H1 (cell line): Measurements from ENCODE around the gene RECK. TPM values are rescaled to one million over a fixed set of nuclear protein-coding genes. Genes with fewer than 3 reads are reported as not detected.

ENCODE experiments used
- CTCF ChIA-PET: fragments of 300-600 bp; sonication (Branson Sonifier 250); formaldehyde crosslinking; loops from one replicate; lab custom pipeline; 2021; ENCODE audit not compliant: partially characterized antibody; lab: Charles Lee
- POLR2A ChIA-PET: fragments of 300-600 bp; sonication (Branson Sonifier 250); formaldehyde crosslinking; loops from one replicate; lab custom pipeline; 2021; ENCODE audit warnings: inconsistent platforms; ENCODE audit not compliant: partially characterized antibody; lab: Charles Lee
- DNase-seq, 2 experiments: peaks; one replicate each; pipeline versions ENCODE4 v3.0.0 to v3.0.0-alpha.2; 2010 to 2022; ENCODE audit warnings: low spot score in 2 of 2, low read depth in 1 of 2, mixed read lengths in 1 of 2
- FAIRE-seq: peaks from 2 replicates; lab custom pipeline; 2011; peaks lifted over from hg19 to GRCh38; lab: Jason Lieb, UNC
- H2AFZ ChIP-seq: 2 replicates; pipeline ENCODE4 v1.8.1; 2012; ENCODE audit warnings: low read length, inconsistent platforms
- H2AK5ac ChIP-seq: 2 replicates; pipeline ENCODE4 v1.6.1; 2013; ENCODE audit warnings: low read depth, low read length
- H2BK120ac ChIP-seq: replicated peaks from 2 replicates; pipeline ENCODE3; 2013; ENCODE audit warnings: low read depth, low read length, inconsistent platforms
- H2BK12ac ChIP-seq: 2 replicates; pipeline ENCODE4 v1.6.1; 2013; ENCODE audit warnings: low read depth, low read length
- H2BK15ac ChIP-seq: 2 replicates; pipeline ENCODE4 v1.6.1; 2013; ENCODE audit warnings: low read length
- H2BK20ac ChIP-seq: 2 replicates; pipeline ENCODE4 v1.6.1; 2013; ENCODE audit warnings: low read length
- H2BK5ac ChIP-seq: 2 replicates; pipeline ENCODE4 v1.6.1; 2013; ENCODE audit warnings: low read depth, low read length
- H3K14ac ChIP-seq: 2 replicates; pipeline ENCODE4 v1.6.1; 2013; ENCODE audit warnings: inconsistent platforms; ENCODE audit not compliant: insufficient read length
- H3K18ac ChIP-seq: 2 replicates; pipeline ENCODE4 v1.6.1; 2013; ENCODE audit warnings: low read length; ENCODE audit errors: extremely low read depth
- H3K23ac ChIP-seq: 2 replicates; pipeline ENCODE4 v1.6.1; 2013; ENCODE audit warnings: inconsistent platforms; ENCODE audit not compliant: insufficient read length
- H3K23me2 ChIP-seq: 2 replicates; pipeline ENCODE4 v1.6.1; 2013; ENCODE audit warnings: low read depth, low read length
- H3K27ac ChIP-seq: 2 replicates; pipeline ENCODE4 v1.6.1; 2011; ENCODE audit warnings: low read depth, low read length, inconsistent platforms
- H3K27me3 ChIP-seq, 4 experiments: replicated peaks in 1 of 4; 1 replicate in 1 of 4; 2 replicates in 3 of 4; pipeline versions ENCODE4 v1.6.1 to v1.8.1; 2011 to 2013; ENCODE audit warnings: low read length in 3 of 4, mild to moderate bottlenecking in 3 of 4, inconsistent platforms in 2 of 4, mixed read lengths in 2 of 4, moderate library complexity in 1 of 4; ENCODE audit not compliant: control insufficient read depth in 3 of 4, insufficient read depth in 3 of 4; ENCODE audit errors: extremely low read depth in 1 of 4
- H3K36me3 ChIP-seq, 4 experiments: 2 replicates each; pipeline versions ENCODE4 v1.6.1 to v1.8.1; 2011 to 2013; ENCODE audit warnings: mild to moderate bottlenecking in 4 of 4, low read length in 3 of 4, moderate library complexity in 2 of 4, control low read depth in 1 of 4, inconsistent platforms in 1 of 4; ENCODE audit not compliant: insufficient read depth in 4 of 4, control insufficient read depth in 2 of 4
- H3K4ac ChIP-seq: replicated peaks from 2 replicates; pipeline ENCODE3; 2013; ENCODE audit warnings: low read length, low read depth, mixed read lengths, inconsistent platforms; ENCODE audit not compliant: insufficient read length
- H3K4me1 ChIP-seq, 4 experiments: replicated peaks in 1 of 4; 1 replicate in 1 of 4; 2 replicates in 3 of 4; pipeline versions ENCODE4 v1.6.1 to v1.8.1; 2011 to 2013; ENCODE audit warnings: low read length in 3 of 4, inconsistent platforms in 2 of 4, mixed read lengths in 1 of 4; ENCODE audit not compliant: insufficient read depth in 4 of 4, control insufficient read depth in 3 of 4
- H3K4me2 ChIP-seq, 2 experiments: 2 replicates each; pipeline versions ENCODE4 v1.6.1 to v1.8.1; 2011 to 2013; ENCODE audit warnings: low read depth in 2 of 2, low read length in 2 of 2, control low read depth in 1 of 2, inconsistent platforms in 1 of 2, mild to moderate bottlenecking in 1 of 2; ENCODE audit not compliant: insufficient read depth in 1 of 2
- H3K4me3 ChIP-seq, 4 experiments: fragments of 200-600, 300-600 bp in 1 of 4; sonication (generic), shearing (Covaris generic), sonication (Bioruptor Twin) in 1 of 4; 2 replicates each; pipeline versions ENCODE4 v1.5.1 to v1.8.1; 2011 to 2016; ENCODE audit warnings: low read length in 4 of 4, low read depth in 3 of 4, control low read depth in 2 of 4, inconsistent platforms in 2 of 4, mild to moderate bottlenecking in 2 of 4, mixed read lengths in 1 of 4, moderate library complexity in 1 of 4; ENCODE audit not compliant: insufficient read depth in 2 of 4; ENCODE audit errors: extremely low read depth in 1 of 4
- H3K56ac ChIP-seq: replicated peaks from 2 replicates; pipeline ENCODE3; 2013; ENCODE audit warnings: low read depth, mild to moderate bottlenecking, mixed read lengths, low read length, inconsistent platforms; ENCODE audit not compliant: insufficient read length
- H3K79me1 ChIP-seq: 2 replicates; pipeline ENCODE4 v1.6.1; 2013; ENCODE audit warnings: low read depth, low read length, control low read depth
- H3K79me2 ChIP-seq, 2 experiments: 2 replicates each; pipeline versions ENCODE4 v1.6.1 to v1.8.1; 2012 to 2013; ENCODE audit warnings: low read length in 2 of 2, mild to moderate bottlenecking in 2 of 2, inconsistent platforms in 1 of 2; ENCODE audit not compliant: insufficient read depth in 2 of 2, control insufficient read depth in 1 of 2
- H3K9ac ChIP-seq, 4 experiments: replicated peaks in 1 of 4; 1 replicate in 1 of 4; 2 replicates in 3 of 4; pipeline versions ENCODE4 v1.6.1 to v1.8.1; 2011 to 2013; ENCODE audit warnings: low read depth in 3 of 4, low read length in 3 of 4, control low read depth in 2 of 4, mild to moderate bottlenecking in 2 of 4, moderate library complexity in 2 of 4, inconsistent platforms in 1 of 4; ENCODE audit errors: extremely low read depth in 1 of 4
- H3K9me3 ChIP-seq, 2 experiments: 2 replicates each; pipeline versions ENCODE4 v1.6.1 to v1.8.1; 2012 to 2013; ENCODE audit warnings: mild to moderate bottlenecking in 2 of 2, moderate library complexity in 2 of 2, control low read depth in 1 of 2, inconsistent platforms in 1 of 2, low read depth in 1 of 2, low read length in 1 of 2, mixed read lengths in 1 of 2; ENCODE audit not compliant: insufficient read depth in 2 of 2
- H4K20me1 ChIP-seq, 2 experiments: replicated peaks in 1 of 2; 2 replicates each; pipeline versions ENCODE3 to v1.8.1; 2011 to 2013; ENCODE audit warnings: inconsistent platforms in 2 of 2, low read length in 2 of 2, mild to moderate bottlenecking in 1 of 2; ENCODE audit not compliant: insufficient read depth in 2 of 2, control insufficient read depth in 1 of 2
- H4K5ac ChIP-seq: 2 replicates; pipeline ENCODE4 v1.6.1; 2013; ENCODE audit warnings: low read length, low read depth, mixed read lengths, inconsistent platforms; ENCODE audit not compliant: insufficient read length
- H4K8ac ChIP-seq: 2 replicates; pipeline ENCODE4 v1.8.0; 2013; ENCODE audit warnings: mild to moderate bottlenecking, moderate library complexity, low read length, inconsistent platforms; ENCODE audit not compliant: insufficient read depth; ENCODE audit errors: extremely low read depth
- H4K91ac ChIP-seq: replicated peaks from 2 replicates; pipeline ENCODE3; 2013; ENCODE audit warnings: low read length, mixed read lengths, inconsistent platforms; ENCODE audit not compliant: insufficient read length
- CBX8 ChIP-seq: fragments of 300-800, 300-1000 bp; sonication (generic); IDR thresholded peaks from 2 replicates; pipeline ENCODE4 v1.7.1; 2016; ENCODE audit warnings: low read depth, low read length, borderline replicate concordance
- CHD1 ChIP-seq: IDR thresholded peaks from 2 replicates; pipeline ENCODE4 v1.6.1; 2012; ENCODE audit warnings: low read depth, low read length, improper control_type of control experiment
- GABPA ChIP-seq: IDR thresholded peaks from 2 replicates; pipeline ENCODE4 v1.6.1; 2011; ENCODE audit warnings: mild to moderate bottlenecking, low read length, moderate library complexity, borderline replicate concordance; ENCODE audit not compliant: insufficient read depth
- HDAC2 ChIP-seq, 2 experiments: fragments of 300-600 bp in 1 of 2; sonication (generic) in 1 of 2; IDR thresholded peaks; 2 replicates each; pipeline ENCODE4 v1.6.1; 2011 to 2012; ENCODE audit warnings: low read depth in 2 of 2, low read length in 2 of 2, mild to moderate bottlenecking in 2 of 2, moderate library complexity in 2 of 2, borderline replicate concordance in 1 of 2, inconsistent platforms in 1 of 2
- KDM5A ChIP-seq: fragments of 200-600 bp; IDR thresholded peaks from 2 replicates; pipeline ENCODE4 v1.7.1; 2012; ENCODE audit warnings: mild to moderate bottlenecking, low read length, inconsistent platforms, mixed read lengths
- MAFK ChIP-seq: IDR thresholded peaks from 2 replicates; pipeline ENCODE4 v1.6.1; 2012; ENCODE audit warnings: low read depth, mild to moderate bottlenecking, improper control_type of control experiment, low read length
- PHF8 ChIP-seq: fragments of 200-600 bp; sonication (generic); conservative IDR thresholded peaks from 2 replicates; pipeline ENCODE4 v1.7.1; 2012; ENCODE audit warnings: low read depth, mild to moderate bottlenecking, inconsistent platforms, low read length, moderate library complexity
- RBBP5 ChIP-seq: IDR thresholded peaks from 2 replicates; pipeline ENCODE4 v1.7.1; 2012; ENCODE audit warnings: low read depth, mild to moderate bottlenecking, inconsistent platforms, low read length, moderate library complexity, borderline replicate concordance
- SIN3A ChIP-seq, 2 experiments: IDR thresholded peaks in 1 of 2; conservative IDR thresholded peaks in 1 of 2; 2 replicates each; pipeline ENCODE4 v1.6.1; 2011 to 2012; ENCODE audit warnings: low read length in 2 of 2, improper control_type of control experiment in 1 of 2, low read depth in 1 of 2, mild to moderate bottlenecking in 1 of 2
- SIRT6 ChIP-seq: IDR thresholded peaks from one replicate; pipeline ENCODE4 v1.7.1; 2012; ENCODE audit warnings: low read length, inconsistent platforms
- TAF7 ChIP-seq: optimal IDR thresholded peaks from 2 replicates; pipeline ENCODE3; 2011; ENCODE audit warnings: low read depth, mild to moderate bottlenecking, inconsistent platforms, low read length, moderate library complexity, borderline replicate concordance
- YY1 ChIP-seq: IDR thresholded peaks from 2 replicates; pipeline ENCODE4 v1.6.1; 2011; ENCODE audit warnings: low read depth, mild to moderate bottlenecking, low read length
- WGBS, 2 experiments: shearing (Covaris generic) in 1 of 2; methylation state at CpG; one replicate each; pipeline versions ENCODE4 v1.1.6 to v1.1.7; 2013 to 2015; ENCODE audit warnings: low lambda C conversion rate in 2 of 2, mixed read lengths in 2 of 2, inconsistent platforms in 1 of 2, low coverage in 1 of 2, missing lambda C conversion rate in 1 of 2; ENCODE audit not compliant: insufficient replicate concordance in 2 of 2, insufficient coverage in 1 of 2, insufficient read length in 1 of 2; ENCODE audit errors: extremely low coverage in 1 of 2, missing lambda C conversion rate in 1 of 2; 5-methylcytosine and 5-hydroxymethylcytosine counted together
- polyA plus RNA-seq, 7 experiments: library from polyadenylated mRNA; depleted of rRNA in 3 of 7; stranded (reverse) in 5 of 7; unstranded in 2 of 7; fragments of >200 nt in 5 of 7; fragments of 200-250 nt in 2 of 7; gene quantifications; 1 replicate in 5 of 7; 2 replicates in 1 of 7; 4 replicates in 1 of 7; pipeline versions ENCODE4 v1.2.1 to v1.2.3, GENCODE V29; 2011 to 2013; ENCODE audit warnings: missing spikeins in 2 of 7, mixed read lengths in 2 of 7
- total RNA-seq: library from RNA; stranded (reverse); fragmentation: NEBNext Ultra II Directional; extraction: Animal tissue kit (Norgen Biotek cat#: 25700); gene quantifications from 2 replicates; pipeline ENCODE4 v1.2.1, GENCODE V29; 2021
- TF ChIP-seq, protein P1 (sequence below): IDR thresholded peaks from 2 replicates; pipeline ENCODE4 v1.6.1; 2011; ENCODE audit warnings: low read length, improper control_type of control experiment

The RECK gene
- total and polyA plus RNA-seq, 2 of the 8 experiments (the other 6 are each of a cell fraction or from before 2014, with no cell fraction given): 5.4 to 9.8 TPM

DNA sequence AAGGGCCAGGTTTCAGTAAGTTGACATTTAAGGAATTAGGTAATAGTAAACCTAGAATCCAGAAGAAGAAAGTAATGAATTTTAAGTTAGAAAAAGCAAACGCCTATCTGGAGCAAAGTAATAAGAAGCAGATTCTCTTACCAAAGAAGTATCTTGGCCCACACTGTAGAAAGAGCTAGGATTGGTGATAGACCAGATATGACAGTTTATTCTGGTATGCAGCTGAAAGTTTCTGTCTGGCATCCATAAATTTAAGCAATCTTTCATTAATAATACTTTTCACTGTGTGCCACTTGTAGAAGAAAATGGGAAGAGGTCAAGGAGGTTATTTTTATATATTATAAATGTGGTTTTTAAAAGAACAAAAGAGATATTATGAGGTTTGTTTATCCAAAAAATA, 3.0 kb downstream of the RECK start:
- H3K27ac ChIP-seq: no peak overlapping the region
- no peaks in the 10 kb centered on the region for H3K27me3 ChIP-seq
- H2BK20ac ChIP-seq: no peak overlapping the region
- no peak overlapping the region for H3K4me3 ChIP-seq
- no peak overlapping the region for H4K5ac ChIP-seq
- peaks cover 3% of the 10 kb centered on the region for H3K79me1 ChIP-seq
- H3K23ac ChIP-seq: no peak overlapping the region
- no peak overlapping the region for H4K91ac ChIP-seq
- FAIRE-seq: no peak
- H3K4me2 ChIP-seq: no peak overlapping the region
- H3K14ac ChIP-seq: no peak overlapping the region
- H3K23me2 ChIP-seq: peaks cover 10% of the 10 kb centered on the region
- H2BK5ac ChIP-seq: no peak overlapping the region
- no peaks in the 10 kb centered on the region for H3K9me3 ChIP-seq
- no peak for DNase-seq
- no peak overlapping the region for H4K8ac ChIP-seq
- no peak overlapping the region for H3K18ac ChIP-seq
- WGBS, 2 experiments: 96% methylated on average over 1 of the region's 1 CpG; no CpG with 5 or more reads in 1 of the 2 experiments
- H4K20me1 ChIP-seq: peaks cover 0 to 3% of the 10 kb centered on the region in 2 experiments
- no peak overlapping the region for H3K9ac ChIP-seq
- no peaks in the 10 kb centered on the region for H3K36me3 ChIP-seq
- CTCF ChIA-PET: no interaction called here
- H2AK5ac ChIP-seq: no peak overlapping the region
- H3K79me2 ChIP-seq: peaks cover 3 to 54% of the 10 kb centered on the region in 2 experiments
- H2BK12ac ChIP-seq: no peak overlapping the region
- H3K56ac ChIP-seq: no peak overlapping the region
- peaks cover 0 to 4% (median 0%) of the 10 kb centered on the region in 4 experiments; a peak in 3 of 7 replicates for H3K4me1 ChIP-seq
- H2AFZ ChIP-seq: no peak overlapping the region
- no peak overlapping the region for H3K4ac ChIP-seq
- POLR2A ChIA-PET: interaction anchor here (0.7 to 1.9 kb wide), 3 partner anchors 108 to 171 kb away, joined by 3 to 6 read pairs (median 3); partner anchors contain the start of gene CLTA
- H2BK120ac ChIP-seq: no peak overlapping the region
- no peak overlapping the region for H2BK15ac ChIP-seq
- TF ChIP-seq MAFK: no peak
- no peak for TF ChIP-seq SIRT6
- no peak for TF ChIP-seq SIN3A (conservative IDR thresholded peaks at IDR 0.05 in 1 of 2, IDR thresholded peaks at IDR 0.05 in 1 of 2; ENCODE audit: low read depth in 1 of 2, low read length in 2 of 2)
- no peak for TF ChIP-seq TAF7
- TF ChIP-seq GABPA: no peak
- no peak for TF ChIP-seq YY1
- no peak for TF ChIP-seq RBBP5
- no peak for TF ChIP-seq CHD1
- no peak for TF ChIP-seq HDAC2 (IDR thresholded peaks at IDR 0.05; ENCODE audit: borderline replicate concordance in 1 of 2, low read depth in 2 of 2, low read length in 2 of 2)
- no peak for TF ChIP-seq PHF8
- TF ChIP-seq CBX8: no peak
- no peak for TF ChIP-seq KDM5A
- TF ChIP-seq, protein P1, sequence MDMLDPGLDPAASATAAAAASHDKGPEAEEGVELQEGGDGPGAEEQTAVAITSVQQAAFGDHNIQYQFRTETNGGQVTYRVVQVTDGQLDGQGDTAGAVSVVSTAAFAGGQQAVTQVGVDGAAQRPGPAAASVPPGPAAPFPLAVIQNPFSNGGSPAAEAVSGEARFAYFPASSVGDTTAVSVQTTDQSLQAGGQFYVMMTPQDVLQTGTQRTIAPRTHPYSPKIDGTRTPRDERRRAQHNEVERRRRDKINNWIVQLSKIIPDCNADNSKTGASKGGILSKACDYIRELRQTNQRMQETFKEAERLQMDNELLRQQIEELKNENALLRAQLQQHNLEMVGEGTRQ: no peak
